ENCODE measurements around the gene DDA1. TPM values are rescaled to one million over a fixed set of nuclear protein-coding genes. Genes with fewer than 3 reads are reported as not detected.

Gene DDA1
- total and polyA plus RNA-seq, 10 donors = 10.5 to 42.2 (median 23.5) TPM

DNA sequence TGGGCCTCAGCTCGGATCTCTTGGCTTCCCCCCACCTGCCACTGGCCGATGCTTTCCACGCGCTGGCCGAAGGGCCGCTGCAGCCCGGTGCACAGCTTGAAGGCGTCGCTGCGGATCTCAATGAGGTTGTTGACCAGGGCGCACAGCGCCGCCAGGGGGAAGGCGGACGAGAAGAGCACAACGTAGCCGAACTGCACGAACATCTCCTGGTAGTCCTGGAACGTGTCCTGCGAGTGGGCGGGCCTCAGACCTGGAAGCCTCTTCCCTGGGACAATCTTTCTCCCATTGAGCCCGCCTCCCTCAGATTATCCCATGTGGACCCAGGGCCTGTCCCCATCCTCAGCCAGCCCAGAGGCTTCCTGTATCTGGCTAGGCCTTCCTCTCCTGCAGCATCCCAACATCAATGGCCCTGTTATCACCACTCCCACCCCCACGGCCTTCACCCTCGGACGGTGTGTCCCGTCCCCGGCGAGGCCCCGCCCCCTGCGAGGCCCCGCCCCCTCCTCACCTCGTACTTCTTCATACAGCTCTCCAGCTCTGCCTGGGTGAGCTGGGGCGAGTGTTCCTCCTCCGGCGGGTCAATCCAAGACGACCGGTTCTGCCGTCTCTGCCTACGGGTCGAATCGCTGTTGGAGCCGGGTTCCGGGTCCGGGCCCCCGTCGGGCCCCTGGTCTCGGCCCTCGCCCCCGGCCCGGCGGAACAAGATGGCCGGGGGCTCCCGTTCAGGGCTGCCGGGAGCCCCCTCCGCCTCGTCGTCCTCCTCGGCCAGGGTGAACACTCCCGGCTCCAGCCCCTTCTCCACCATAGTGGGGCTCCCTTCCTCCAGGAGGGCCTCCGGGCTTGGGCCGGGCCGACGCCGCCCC, 18.5 kb downstream of the DDA1 start:
- peaks cover 0 to 35% (median 21%) of the 10 kb centered on the region in 7 donors for H3K27me3 ChIP-seq (replicated peaks in 1 of 7)
- TF ChIP-seq, protein P1, sequence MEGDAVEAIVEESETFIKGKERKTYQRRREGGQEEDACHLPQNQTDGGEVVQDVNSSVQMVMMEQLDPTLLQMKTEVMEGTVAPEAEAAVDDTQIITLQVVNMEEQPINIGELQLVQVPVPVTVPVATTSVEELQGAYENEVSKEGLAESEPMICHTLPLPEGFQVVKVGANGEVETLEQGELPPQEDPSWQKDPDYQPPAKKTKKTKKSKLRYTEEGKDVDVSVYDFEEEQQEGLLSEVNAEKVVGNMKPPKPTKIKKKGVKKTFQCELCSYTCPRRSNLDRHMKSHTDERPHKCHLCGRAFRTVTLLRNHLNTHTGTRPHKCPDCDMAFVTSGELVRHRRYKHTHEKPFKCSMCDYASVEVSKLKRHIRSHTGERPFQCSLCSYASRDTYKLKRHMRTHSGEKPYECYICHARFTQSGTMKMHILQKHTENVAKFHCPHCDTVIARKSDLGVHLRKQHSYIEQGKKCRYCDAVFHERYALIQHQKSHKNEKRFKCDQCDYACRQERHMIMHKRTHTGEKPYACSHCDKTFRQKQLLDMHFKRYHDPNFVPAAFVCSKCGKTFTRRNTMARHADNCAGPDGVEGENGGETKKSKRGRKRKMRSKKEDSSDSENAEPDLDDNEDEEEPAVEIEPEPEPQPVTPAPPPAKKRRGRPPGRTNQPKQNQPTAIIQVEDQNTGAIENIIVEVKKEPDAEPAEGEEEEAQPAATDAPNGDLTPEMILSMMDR (IDR thresholded peaks at IDR 0.05 in 8 of 11, conservative IDR thresholded peaks at IDR 0.05 in 3 of 11) = peak in 1 of 11 experiments; percentile 11
- TF ChIP-seq POLR2A (IDR thresholded peaks at IDR 0.05) (no peak), POLR2AphosphoS5 (IDR thresholded peaks at IDR 0.05) (peak; percentile 33 to 42 (median 34))
- H3K4me1 ChIP-seq = peaks cover 8 to 45% (median 29%) of the 10 kb centered on the region in 6 donors
- peak; percentile 89 for DNase-seq
- peak overlapping the region in 6 of 8 donors; percentile 16 to 81 (median 64) for H3K27ac ChIP-seq
- intact Hi-C loops (cut with DNase I; ENCODE audit: low total_unique reads) = no loop called here
- peak overlapping the region; percentile 45 to 76 (median 50) for H3K4me3 ChIP-seq
- 28 to 44% (median 31%) methylated on average over 24 to 64 of the region's 64 CpGs for WGBS, 5 donors
- H3K36me3 ChIP-seq = peaks cover 0 to 15% (median 0%) of the 10 kb centered on the region in 6 donors
- H3K9me3 ChIP-seq = no peaks in the 10 kb centered on the region

GRCh38 chr19:17328517-17329365, 19.4 kb downstream of the DDA1 start:
- WGBS, 5 donors = 4 to 27% (median 8%) methylated on average over 25 to 94 of the region's 94 CpGs
- peaks cover 0 to 35% (median 21%) of the 10 kb centered on the region in 7 donors for H3K27me3 ChIP-seq (replicated peaks in 1 of 7)
- no peaks in the 10 kb centered on the region for H3K9me3 ChIP-seq
- peaks cover 10 to 49% (median 35%) of the 10 kb centered on the region in 6 donors for H3K4me1 ChIP-seq
- H3K36me3 ChIP-seq = peaks cover 0 to 13% (median 0%) of the 10 kb centered on the region in 6 donors
- no peak for TF ChIP-seq POLR2A (IDR thresholded peaks at IDR 0.05)
- TF ChIP-seq POLR2AphosphoS5 (IDR thresholded peaks at IDR 0.05) = no peak
- TF ChIP-seq, protein P1 (IDR thresholded peaks at IDR 0.05 in 8 of 11, conservative IDR thresholded peaks at IDR 0.05 in 3 of 11) = no peak
- intact Hi-C loops (cut with DNase I; ENCODE audit: low total_unique reads) = no loop called here
- no peak for DNase-seq
- peak overlapping the region in 6 of 8 donors; percentile 16 to 81 (median 64) for H3K27ac ChIP-seq
- H3K4me3 ChIP-seq = peak overlapping the region; percentile 45 to 76 (median 50)

DNA sequence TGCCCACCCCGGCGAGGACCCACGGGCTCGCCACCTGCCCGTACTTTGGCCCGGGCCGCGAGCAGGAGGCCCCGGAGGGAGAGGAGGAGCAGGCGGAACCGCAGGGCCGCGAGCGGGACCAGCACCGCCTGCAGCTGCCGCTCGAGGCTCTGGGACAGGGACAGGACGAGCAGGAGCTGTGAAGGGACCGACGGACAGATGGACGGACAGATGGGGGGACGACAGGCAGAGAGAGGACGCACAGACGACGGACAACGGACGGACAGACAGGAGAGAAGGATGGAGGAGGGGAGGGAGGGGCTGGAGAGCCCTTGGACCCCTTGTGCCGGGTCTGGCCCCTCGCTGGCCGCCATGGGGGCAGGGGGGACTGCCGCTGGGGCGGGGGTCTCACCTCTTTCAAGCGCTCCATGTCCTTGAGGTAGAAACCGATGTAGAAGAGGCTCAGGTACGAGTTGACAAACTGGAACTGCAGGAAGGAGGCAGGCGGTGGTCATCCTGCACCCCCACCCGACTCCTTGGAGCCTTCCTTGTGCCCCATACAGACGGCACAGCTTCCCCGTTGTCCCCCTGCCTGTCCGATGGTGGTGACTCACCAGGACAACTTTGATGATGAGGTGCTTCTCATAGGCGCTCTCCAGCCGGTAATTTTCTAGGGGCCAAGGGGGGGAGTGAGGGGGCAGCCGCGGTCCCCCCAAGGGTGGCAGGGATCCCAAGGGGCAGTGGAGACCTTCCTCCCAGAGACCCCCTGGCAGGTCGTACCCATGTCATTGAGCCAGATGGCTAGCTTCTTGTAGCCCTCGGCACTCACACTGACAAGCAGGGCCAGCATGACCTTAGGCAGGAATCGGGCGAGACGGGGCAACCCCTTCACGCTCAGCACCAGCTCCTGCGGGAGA, 20.3 kb downstream of the DDA1 start:
- DNase-seq = no peak
- Histone ChIP-seq H3K4me3 (peak overlapping the region in 6 of 8 donors; percentile 49 to 76 (median 50)), H3K9me3 (no peaks in the 10 kb centered on the region), H3K27me3 (replicated peaks in 1 of 7) (peaks cover 0 to 40% (median 21%) of the 10 kb centered on the region in 7 donors), H3K36me3 (peaks cover 0 to 13% (median 0%) of the 10 kb centered on the region in 6 donors), H3K4me1 (peaks cover 14 to 49% (median 37%) of the 10 kb centered on the region in 6 donors), H3K27ac (peak overlapping the region in 1 of 8 donors; percentile 81)
- intact Hi-C loops (cut with DNase I; ENCODE audit: low total_unique reads) = no loop called here
- TF ChIP-seq POLR2A (IDR thresholded peaks at IDR 0.05) = no peak
- TF ChIP-seq, protein P1 (IDR thresholded peaks at IDR 0.05 in 8 of 11, conservative IDR thresholded peaks at IDR 0.05 in 3 of 11) = no peak
- TF ChIP-seq POLR2AphosphoS5 (IDR thresholded peaks at IDR 0.05) = no peak
- 61 to 75% (median 64%) methylated on average over 41 to 51 of the region's 51 CpGs for WGBS, 5 donors
